Middle frontal gyrus (tissue), 1 donor: ENCODE results near the gene SPOCD1.
"Not testable (repeated sequence)": the region's sequence is repeated elsewhere in the genome, so short reads cannot be mapped to it uniquely, and the experiment has no call there.

Source experiments
- DNase-seq: peaks from one replicate; pipeline ENCODE4 v3.0.0-alpha.2; 2015; ENCODE audit warnings: low spot score; ENCODE audit errors: extremely low spot score

Gene SPOCD1

DNA sequence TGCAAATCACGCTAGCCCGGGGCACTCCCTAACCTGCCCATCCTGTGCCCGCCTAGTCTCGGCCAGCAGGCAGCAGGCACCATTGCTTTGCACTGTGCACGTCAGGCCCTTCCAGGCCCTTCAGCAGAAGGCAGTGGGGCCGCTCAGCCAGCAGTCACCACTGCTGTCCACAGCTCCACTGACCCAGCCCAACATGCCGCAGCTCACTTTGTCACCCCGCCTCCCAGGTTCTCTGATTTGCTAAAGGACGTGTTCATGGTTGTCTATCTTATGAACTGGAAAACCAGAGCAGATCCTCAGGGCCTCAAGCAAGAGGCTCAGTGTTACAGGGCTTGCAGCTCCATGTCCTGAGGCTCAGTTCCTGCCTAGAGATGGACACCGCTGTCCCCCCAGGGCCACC is 14.2 kb upstream of the SPOCD1 start:
- no peak for DNase-seq

- DNase-seq = no peak
Observed at GRCh38 chr1:31828926-31829690, 13.3 kb upstream of the SPOCD1 start.

GRCh38 chr1:31828341-31828740 is 12.5 kb upstream of the SPOCD1 start:
- DNase-seq = no peak

DNA sequence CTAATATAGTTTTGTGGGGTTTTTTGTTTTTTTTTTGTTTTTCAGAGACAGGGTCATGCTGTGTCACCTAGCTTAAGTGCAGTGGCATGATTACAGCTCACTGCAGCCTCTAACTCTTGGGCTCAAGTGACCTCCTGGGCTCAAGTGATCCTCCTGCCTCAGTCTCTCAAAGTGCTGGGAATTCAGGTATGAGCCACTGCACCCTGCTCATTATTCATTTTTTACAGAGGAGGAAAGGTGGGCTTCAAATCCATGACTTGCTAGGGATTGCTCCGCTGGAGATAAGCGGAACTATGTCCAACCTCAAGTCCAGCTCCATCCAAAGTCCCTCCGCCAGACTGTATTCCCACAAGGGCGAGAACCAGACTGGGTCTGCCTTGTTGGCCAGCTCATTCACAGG is 8.0 kb upstream of the SPOCD1 start:
- no peak for DNase-seq

DNA sequence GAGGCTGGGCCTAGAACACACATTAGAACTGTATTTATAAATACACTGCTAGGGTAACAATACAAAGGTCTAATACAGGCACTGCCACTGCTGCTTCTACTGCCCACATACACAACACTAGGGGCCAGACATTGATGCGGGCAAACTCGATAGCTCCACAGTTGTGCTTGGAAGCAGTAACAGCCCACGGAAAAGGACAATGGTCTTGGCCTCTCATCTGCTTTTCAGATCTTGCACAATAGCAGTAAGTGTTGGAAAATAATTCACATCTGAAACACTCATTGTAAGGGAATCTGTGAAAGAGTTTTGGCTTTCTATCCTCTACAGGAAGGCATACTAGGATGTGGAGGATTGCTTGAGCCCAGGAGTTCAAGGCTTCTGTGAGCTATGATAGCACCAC is 6.9 kb upstream of the SPOCD1 start:
- peak; percentile 41 for DNase-seq

DNA sequence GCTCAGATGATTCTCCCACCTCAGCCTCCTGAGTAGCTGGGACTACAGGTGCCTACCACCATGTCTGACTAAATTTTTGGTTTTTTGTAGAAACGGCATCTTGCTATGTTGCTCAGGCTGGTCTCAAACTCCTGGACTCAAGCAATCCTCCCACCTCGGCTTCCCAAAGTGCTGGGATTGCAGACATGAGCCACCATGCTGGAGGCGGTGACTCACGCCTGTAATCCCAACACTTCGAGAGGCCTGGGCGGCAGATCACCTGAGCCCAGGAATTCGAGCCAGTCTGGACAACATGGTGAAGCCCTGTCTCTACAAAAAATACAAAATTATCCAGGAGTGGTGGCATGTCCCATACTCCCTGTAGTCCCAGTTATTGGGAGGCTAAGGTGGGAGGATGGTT is 4.4 kb upstream of the SPOCD1 start:
- not testable (repeated sequence) for DNase-seq

DNA sequence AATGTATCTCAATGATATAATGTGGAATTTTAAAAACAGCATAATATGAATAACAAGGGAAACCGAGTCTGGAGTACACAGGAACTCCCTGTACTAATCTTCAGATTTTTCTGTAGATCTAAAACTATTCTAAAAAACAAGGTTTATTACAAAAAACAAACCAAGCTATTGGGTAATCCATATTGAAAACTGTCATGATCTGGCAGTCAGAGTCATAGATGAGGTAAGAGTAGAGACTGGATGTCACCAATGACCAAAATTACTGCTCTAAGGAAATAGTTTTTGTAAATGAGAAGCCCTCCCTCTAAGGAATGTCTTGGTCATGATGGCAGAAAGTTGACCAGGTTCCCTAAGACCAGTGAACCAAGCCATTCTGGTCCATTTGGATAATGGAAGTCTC is 2.4 kb upstream of the SPOCD1 start:
- no peak for DNase-seq

DNA sequence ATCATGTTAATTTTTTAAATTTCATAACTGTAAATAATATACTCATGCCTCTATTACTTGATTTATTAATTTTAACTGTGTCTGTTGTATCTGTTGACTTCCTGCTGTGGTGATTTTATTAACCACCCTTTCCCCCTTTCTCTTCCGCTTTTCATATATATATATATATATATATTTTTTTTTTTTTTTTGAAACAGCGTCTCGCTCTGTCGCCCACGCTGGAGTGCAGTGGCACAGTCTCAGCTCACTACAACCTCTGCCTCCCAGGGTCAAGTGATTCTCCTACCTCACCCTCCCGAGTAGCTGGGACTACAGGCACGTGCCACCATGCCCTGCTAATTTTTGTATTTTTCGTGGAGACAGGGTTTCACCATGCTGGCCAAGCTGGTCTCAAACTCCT is 1.1 kb upstream of the SPOCD1 start:
- not testable (repeated sequence) for DNase-seq

- DNase-seq = not testable (repeated sequence)
Observed at GRCh38 chr1:31816501-31816900, 679 bp upstream of the SPOCD1 start.

- no peak for DNase-seq
Observed at GRCh38 chr1:31815307-31815645, 546 bp downstream of the SPOCD1 start.

GRCh38 chr1:31814631-31815306 is 1.1 kb downstream of the SPOCD1 start:
- DNase-seq = no peak

GRCh38 chr1:31814041-31814511 is 1.7 kb downstream of the SPOCD1 start:
- DNase-seq = no peak

- no peak for DNase-seq
Observed at GRCh38 chr1:31812158-31812829, 3.5 kb downstream of the SPOCD1 start.

DNA sequence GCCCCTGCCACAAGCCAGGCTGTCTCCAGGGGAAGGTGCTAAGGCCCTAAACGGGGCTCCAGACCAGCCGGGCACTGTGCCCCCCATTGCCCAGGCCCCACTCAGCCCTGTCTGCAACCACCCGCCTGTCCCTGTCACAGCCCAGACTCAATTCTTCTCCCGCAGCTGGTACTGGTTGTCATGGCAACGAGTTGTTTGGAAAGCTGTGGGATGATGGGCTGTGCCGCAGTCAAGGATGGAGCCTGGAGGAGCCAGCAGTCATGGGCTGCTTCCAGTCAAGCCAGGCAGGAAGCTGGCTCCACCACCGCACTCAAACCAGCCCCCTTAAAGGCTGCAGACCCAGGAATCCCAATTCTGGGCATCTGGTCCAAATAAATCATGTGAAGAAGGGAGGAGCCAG is 4.2 kb downstream of the SPOCD1 start:
- DNase-seq = peak; percentile 88

DNA sequence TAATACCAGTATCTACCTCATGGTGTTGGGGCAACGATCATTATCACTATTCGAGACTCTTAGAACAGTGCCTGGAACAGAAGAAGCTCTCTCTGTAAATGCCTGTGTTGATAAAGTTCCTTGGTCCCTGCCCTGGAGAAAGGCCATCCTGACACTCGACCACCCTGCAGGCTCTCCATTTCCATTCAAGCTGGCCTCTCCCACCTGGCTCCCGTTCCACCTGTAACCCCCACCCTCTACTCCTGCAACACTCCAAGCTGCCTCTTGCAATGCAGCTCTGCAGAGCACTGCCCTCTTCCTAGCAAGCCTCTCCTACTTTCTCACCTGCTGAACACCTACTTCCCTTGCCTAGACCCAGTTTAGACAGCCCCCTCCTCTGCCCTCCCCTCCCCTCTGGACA is 6.1 kb downstream of the SPOCD1 start:
- no peak for DNase-seq

DNA sequence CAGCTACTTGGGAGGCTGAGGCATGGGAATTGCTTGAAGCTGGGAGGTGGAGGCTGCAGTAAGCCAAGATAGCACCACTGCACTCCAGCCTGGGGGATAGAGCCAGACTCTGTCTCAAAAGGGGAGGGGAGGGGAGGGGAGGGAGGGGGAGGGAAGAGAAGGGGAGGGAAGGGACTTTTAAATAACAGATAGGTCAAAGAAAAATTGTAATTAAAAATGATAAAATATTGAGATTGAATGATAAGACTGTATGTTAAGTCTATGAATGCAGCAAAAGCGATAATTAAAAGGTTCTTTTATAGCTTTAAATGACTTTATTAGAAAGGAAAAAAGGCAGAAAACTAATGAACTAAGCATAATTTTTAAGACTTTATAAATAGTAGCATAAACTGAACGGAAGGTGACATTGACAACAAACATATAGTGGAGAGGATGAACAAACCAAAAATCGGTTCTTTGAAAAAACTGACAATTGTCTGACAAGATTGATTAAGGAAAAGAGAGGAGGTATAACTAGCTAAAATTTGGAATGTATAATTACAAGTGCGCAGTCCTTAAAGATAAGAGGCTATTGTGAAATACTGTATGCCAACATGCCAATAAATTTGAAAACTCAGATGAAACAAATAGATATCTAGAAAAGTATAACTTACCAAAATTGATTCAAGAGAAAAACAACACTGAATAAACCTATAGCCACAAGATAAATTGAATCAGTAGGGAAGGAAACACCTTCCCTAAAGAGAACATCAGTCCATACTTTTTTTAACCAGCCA is 8.4 kb downstream of the SPOCD1 start:
- no peak for DNase-seq

- DNase-seq = no peak
Observed at GRCh38 chr1:31805318-31805717, 10.5 kb downstream of the SPOCD1 start.

DNA sequence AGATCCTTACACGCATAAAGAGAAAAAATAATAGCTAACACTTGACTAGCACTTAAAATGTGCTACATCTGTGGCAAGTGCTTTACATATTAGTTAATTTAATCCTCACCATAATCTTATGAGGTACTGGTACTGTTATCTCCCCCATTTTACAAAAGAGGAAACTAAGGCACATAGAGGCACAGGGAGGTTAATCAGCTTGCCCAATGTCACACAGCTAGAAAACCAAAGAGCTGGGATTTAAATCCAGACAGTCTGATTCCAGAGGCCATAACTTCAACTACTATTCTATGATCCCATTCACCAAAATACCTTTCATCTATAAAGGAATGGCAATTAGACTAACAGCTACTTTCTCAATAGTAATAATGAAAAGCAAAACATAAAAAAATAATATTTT is 11.7 kb downstream of the SPOCD1 start:
- DNase-seq = no peak

GRCh38 chr1:31803610-31804009 is 12.2 kb downstream of the SPOCD1 start:
- no peak for DNase-seq

DNA sequence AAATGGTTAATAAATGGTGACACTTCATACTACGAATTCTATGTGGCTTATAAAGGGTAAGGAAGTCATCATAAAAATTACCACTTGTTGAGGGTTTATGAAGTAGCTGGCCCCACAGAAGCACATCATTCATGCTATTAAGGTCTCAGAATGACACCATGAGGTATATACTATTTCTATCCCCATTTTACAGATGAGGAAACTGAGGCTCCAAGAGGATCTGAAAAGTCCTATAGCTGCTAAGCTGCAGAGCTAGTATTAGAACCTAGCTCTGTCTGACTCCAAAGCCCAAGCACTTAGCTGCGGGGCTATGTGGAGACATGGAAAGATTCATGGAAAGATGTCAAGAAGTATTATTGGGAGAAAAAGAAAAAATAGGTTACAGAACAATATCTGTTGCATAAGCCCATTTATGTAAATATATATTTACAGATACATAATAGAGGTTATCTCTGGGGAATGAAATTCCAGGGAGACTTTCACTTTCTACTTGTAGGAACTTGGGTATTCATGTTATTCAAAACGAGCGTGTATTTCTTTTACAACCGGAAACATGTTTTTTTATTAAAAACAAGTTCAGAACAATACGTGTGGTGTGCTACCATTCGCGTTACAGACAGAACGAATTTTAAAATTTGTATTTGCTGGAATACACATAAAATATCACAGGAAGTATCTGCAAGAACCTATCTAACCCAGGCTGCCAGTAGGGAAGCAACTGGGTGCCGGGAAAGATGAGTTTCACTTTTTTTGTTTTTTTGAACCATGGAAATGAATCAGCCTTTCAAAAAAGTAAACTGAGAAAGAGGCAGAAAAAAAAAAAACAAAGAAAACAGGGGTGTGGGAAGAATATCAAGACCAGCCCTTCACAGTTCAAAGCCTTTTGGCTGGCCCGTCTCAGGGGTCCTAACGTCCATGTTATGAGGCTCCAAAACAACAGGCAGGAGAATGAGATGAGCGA is 13.4 kb downstream of the SPOCD1 start:
- no peak for DNase-seq

- no peak for DNase-seq
Observed at GRCh38 chr1:31801458-31801857, 14.4 kb downstream of the SPOCD1 start.
